Measurements from ENCODE around the gene ZDHHC18.

GRCh38 chr1:26829184-26829911, 2.9 kb downstream of the ZDHHC18 start:
- TF ChIP-seq CTCF (IDR thresholded peaks at IDR 0.05; ENCODE audit: insufficient read depth, low read length) (no peak), REST (IDR thresholded peaks at IDR 0.05; ENCODE audit: insufficient replicate concordance, low read depth) (no peak)

Measured in HL-60 (cell line).